ENCODE data around the gene SGCD.

Gene SGCD

GRCh38 chr5:156534906-156535485, 208.0 kb downstream of the SGCD start:
- H2AK5ac ChIP-seq (ENCODE audit: low read length, severe bottlenecking), result no peak overlapping the region
- no peaks in the 10 kb centered on the region for H3K27me3 ChIP-seq (ENCODE audit: control insufficient read depth in 1 of 2, insufficient read depth in 1 of 2, low read length in 2 of 2)
- WGBS, result 80% methylated on average over 1 of the region's 2 CpGs
- no peak overlapping the region for H2BK120ac ChIP-seq (ENCODE audit: low read depth, low read length)
- no peak overlapping the region for H3K14ac ChIP-seq (ENCODE audit: low read length in 2 of 2)
- H3K27ac ChIP-seq (ENCODE audit: low read length, poor library complexity, severe bottlenecking), result no peak overlapping the region
- no peak for DNase-seq
- no peak overlapping the region for H3K18ac ChIP-seq (ENCODE audit: low read depth in 1 of 2, low read length in 2 of 2)
- no peaks in the 10 kb centered on the region for H3K4me1 ChIP-seq (ENCODE audit: control insufficient read depth, insufficient read depth, low read depth, low read length)
- H3K9me3 ChIP-seq (ENCODE audit: control insufficient read depth, low read length), result no peaks in the 10 kb centered on the region
- no peak overlapping the region for H4K8ac ChIP-seq (ENCODE audit: low read length)
- no peak overlapping the region for H2BK12ac ChIP-seq (ENCODE audit: low read length in 2 of 2)
- H3K79me1 ChIP-seq (replicated peaks; ENCODE audit: low read length, poor library complexity, severe bottlenecking), result no peaks in the 10 kb centered on the region
- no peak overlapping the region for H3K4me2 ChIP-seq (ENCODE audit: low read length, poor library complexity, severe bottlenecking)
- no peak overlapping the region for H3K4me3 ChIP-seq (ENCODE audit: insufficient read depth in 1 of 2, low read depth in 1 of 2, low read length in 2 of 2)
- no peak overlapping the region for H2AFZ ChIP-seq (ENCODE audit: low read depth, low read length)
- H3K4ac ChIP-seq (ENCODE audit: low read depth in 1 of 2, low read length in 2 of 2), result no peak overlapping the region
- no peak overlapping the region for H4K91ac ChIP-seq (ENCODE audit: low read length)
- no peak overlapping the region for H2BK15ac ChIP-seq (ENCODE audit: low read depth, poor library complexity, severe bottlenecking)
- no peak overlapping the region for H3K23ac ChIP-seq (ENCODE audit: low read length in 2 of 2)
- H2BK5ac ChIP-seq (ENCODE audit: low read depth, low read length, poor library complexity, severe bottlenecking), result no peak overlapping the region
- no peaks in the 10 kb centered on the region for H3K36me3 ChIP-seq (ENCODE audit: control insufficient read depth in 1 of 2, insufficient read depth in 2 of 2, low read depth in 1 of 2, low read length in 2 of 2)
- H3K9ac ChIP-seq (ENCODE audit: low read length), result no peak overlapping the region

GRCh38 chr5:156540491-156540890, 213.5 kb downstream of the SGCD start:
- no peak overlapping the region for H3K4me2 ChIP-seq (ENCODE audit: low read length, poor library complexity, severe bottlenecking)
- no peak overlapping the region for H2AFZ ChIP-seq (ENCODE audit: low read depth, low read length)
- H4K91ac ChIP-seq (ENCODE audit: low read length), result no peak overlapping the region
- no peak overlapping the region for H2BK12ac ChIP-seq (ENCODE audit: low read length in 2 of 2)
- no peak overlapping the region for H2AK5ac ChIP-seq (ENCODE audit: low read length, severe bottlenecking)
- H3K4ac ChIP-seq (ENCODE audit: low read depth in 1 of 2, low read length in 2 of 2), result no peak overlapping the region
- H3K36me3 ChIP-seq (ENCODE audit: control insufficient read depth in 1 of 2, insufficient read depth in 2 of 2, low read depth in 1 of 2, low read length in 2 of 2), result no peaks in the 10 kb centered on the region
- no peak for DNase-seq
- H2BK120ac ChIP-seq (ENCODE audit: low read depth, low read length), result no peak overlapping the region
- no peaks in the 10 kb centered on the region for H3K9me3 ChIP-seq (ENCODE audit: control insufficient read depth, low read length)
- no peak overlapping the region for H3K9ac ChIP-seq (ENCODE audit: low read length)
- no peaks in the 10 kb centered on the region for H3K27me3 ChIP-seq (ENCODE audit: control insufficient read depth in 1 of 2, insufficient read depth in 1 of 2, low read length in 2 of 2)
- H3K4me1 ChIP-seq (ENCODE audit: control insufficient read depth, insufficient read depth, low read depth, low read length), result no peaks in the 10 kb centered on the region
- H3K27ac ChIP-seq (ENCODE audit: low read length, poor library complexity, severe bottlenecking), result no peak overlapping the region
- no peak overlapping the region for H4K8ac ChIP-seq (ENCODE audit: low read length)
- H2BK15ac ChIP-seq (ENCODE audit: low read depth, poor library complexity, severe bottlenecking), result no peak overlapping the region
- H3K14ac ChIP-seq (ENCODE audit: low read length in 2 of 2), result no peak overlapping the region
- H2BK5ac ChIP-seq (ENCODE audit: low read depth, low read length, poor library complexity, severe bottlenecking), result no peak overlapping the region
- 63% methylated on average over 3 of the region's 3 CpGs for WGBS
- H3K79me1 ChIP-seq (replicated peaks; ENCODE audit: low read length, poor library complexity, severe bottlenecking), result no peaks in the 10 kb centered on the region
- H3K23ac ChIP-seq (ENCODE audit: low read length in 2 of 2), result no peak overlapping the region
- H3K18ac ChIP-seq (ENCODE audit: low read depth in 1 of 2, low read length in 2 of 2), result no peak overlapping the region
- no peak overlapping the region for H3K4me3 ChIP-seq (ENCODE audit: insufficient read depth in 1 of 2, low read depth in 1 of 2, low read length in 2 of 2)

- no peak overlapping the region for H3K4me3 ChIP-seq (ENCODE audit: insufficient read depth in 1 of 2, low read depth in 1 of 2, low read length in 2 of 2)
- no peak overlapping the region for H3K18ac ChIP-seq (ENCODE audit: low read depth in 1 of 2, low read length in 2 of 2)
- H2AFZ ChIP-seq (ENCODE audit: low read depth, low read length), result no peak overlapping the region
- no peak overlapping the region for H4K91ac ChIP-seq (ENCODE audit: low read length)
- H2BK120ac ChIP-seq (ENCODE audit: low read depth, low read length), result no peak overlapping the region
- no peaks in the 10 kb centered on the region for H3K27me3 ChIP-seq (ENCODE audit: control insufficient read depth in 1 of 2, insufficient read depth in 1 of 2, low read length in 2 of 2)
- no peak overlapping the region for H2BK5ac ChIP-seq (ENCODE audit: low read depth, low read length, poor library complexity, severe bottlenecking)
- no peaks in the 10 kb centered on the region for H3K9me3 ChIP-seq (ENCODE audit: control insufficient read depth, low read length)
- no peaks in the 10 kb centered on the region for H3K4me1 ChIP-seq (ENCODE audit: control insufficient read depth, insufficient read depth, low read depth, low read length)
- no peak overlapping the region for H3K4ac ChIP-seq (ENCODE audit: low read depth in 1 of 2, low read length in 2 of 2)
- H3K36me3 ChIP-seq (ENCODE audit: control insufficient read depth in 1 of 2, insufficient read depth in 2 of 2, low read depth in 1 of 2, low read length in 2 of 2), result no peaks in the 10 kb centered on the region
- DNase-seq, result no peak
- H3K4me2 ChIP-seq (ENCODE audit: low read length, poor library complexity, severe bottlenecking), result no peak overlapping the region
- no peak overlapping the region for H2BK15ac ChIP-seq (ENCODE audit: low read depth, poor library complexity, severe bottlenecking)
- H3K27ac ChIP-seq (ENCODE audit: low read length, poor library complexity, severe bottlenecking), result no peak overlapping the region
- no peak overlapping the region for H4K8ac ChIP-seq (ENCODE audit: low read length)
- H3K79me1 ChIP-seq (replicated peaks; ENCODE audit: low read length, poor library complexity, severe bottlenecking), result no peaks in the 10 kb centered on the region
- no peak overlapping the region for H3K23ac ChIP-seq (ENCODE audit: low read length in 2 of 2)
- WGBS, result 85% methylated on average over 2 of the region's 2 CpGs
- no peak overlapping the region for H2AK5ac ChIP-seq (ENCODE audit: low read length, severe bottlenecking)
- H3K14ac ChIP-seq (ENCODE audit: low read length in 2 of 2), result no peak overlapping the region
- H2BK12ac ChIP-seq (ENCODE audit: low read length in 2 of 2), result no peak overlapping the region
- no peak overlapping the region for H3K9ac ChIP-seq (ENCODE audit: low read length)
These were observed 214.6 kb downstream of the SGCD start for GRCh38 chr5:156541582-156541981.

GRCh38 chr5:156543348-156544145, 216.6 kb downstream of the SGCD start:
- Histone ChIP-seq H3K9ac (ENCODE audit: low read length) (no peak overlapping the region), H3K36me3 (ENCODE audit: control insufficient read depth in 1 of 2, insufficient read depth in 2 of 2, low read depth in 1 of 2, low read length in 2 of 2) (no peaks in the 10 kb centered on the region), H3K18ac (ENCODE audit: low read depth in 1 of 2, low read length in 2 of 2) (no peak overlapping the region), H3K4me3 (ENCODE audit: insufficient read depth in 1 of 2, low read depth in 1 of 2, low read length in 2 of 2) (no peak overlapping the region), H2AK5ac (ENCODE audit: low read length, severe bottlenecking) (no peak overlapping the region), H3K4me2 (ENCODE audit: low read length, poor library complexity, severe bottlenecking) (no peak overlapping the region), H2AFZ (ENCODE audit: low read depth, low read length) (no peak overlapping the region), H2BK15ac (ENCODE audit: low read depth, poor library complexity, severe bottlenecking) (no peak overlapping the region), H3K79me1 (replicated peaks; ENCODE audit: low read length, poor library complexity, severe bottlenecking) (no peaks in the 10 kb centered on the region), H2BK120ac (ENCODE audit: low read depth, low read length) (no peak overlapping the region), H3K4ac (ENCODE audit: low read depth in 1 of 2, low read length in 2 of 2) (no peak overlapping the region), H3K9me3 (ENCODE audit: control insufficient read depth, low read length) (no peaks in the 10 kb centered on the region), H3K23ac (ENCODE audit: low read length in 2 of 2) (no peak overlapping the region), H3K14ac (ENCODE audit: low read length in 2 of 2) (no peak overlapping the region), H2BK5ac (ENCODE audit: low read depth, low read length, poor library complexity, severe bottlenecking) (no peak overlapping the region), H3K4me1 (ENCODE audit: control insufficient read depth, insufficient read depth, low read depth, low read length) (no peaks in the 10 kb centered on the region), H3K27me3 (ENCODE audit: control insufficient read depth in 1 of 2, insufficient read depth in 1 of 2, low read length in 2 of 2) (no peaks in the 10 kb centered on the region), H4K8ac (ENCODE audit: low read length) (no peak overlapping the region), H3K27ac (ENCODE audit: low read length, poor library complexity, severe bottlenecking) (no peak overlapping the region), H2BK12ac (ENCODE audit: low read length in 2 of 2) (no peak overlapping the region), H4K91ac (ENCODE audit: low read length) (no peak overlapping the region)
- DNase-seq, result no peak
- 69% methylated on average over 4 of the region's 5 CpGs for WGBS

All from mesenchymal stem cell (in vitro differentiated cells and primary cell).